ENCODE results near the gene SLC9A4.

SLC9A4 gene

GRCh38 chr2:102582845-102583244 lies 109.8 kb downstream of the SLC9A4 start:
- Histone ChIP-seq H3K4me1 (ENCODE audit: control extremely low read depth in 1 of 4, control insufficient read depth in 4 of 4, insufficient read depth in 4 of 4, low read length in 3 of 4) (peaks cover 0 to 6% (median 0%) of the 10 kb centered on the region in 4 experiments), H3K27ac (ENCODE audit: insufficient read depth in 1 of 2, low read depth in 1 of 2, low read length in 2 of 2, poor library complexity in 1 of 2, severe bottlenecking in 2 of 2) (no peak overlapping the region), H3K27me3 (replicated peaks in 2 of 5; ENCODE audit: control insufficient read depth in 4 of 5, insufficient read depth in 5 of 5, low read length in 4 of 5) (no peaks in the 10 kb centered on the region), H3K36me3 (ENCODE audit: control insufficient read depth in 4 of 4, insufficient read depth in 4 of 4, low read length in 3 of 4) (no peaks in the 10 kb centered on the region), H3K4me3 (ENCODE audit: control insufficient read depth in 1 of 7, extremely low read depth in 1 of 7, insufficient read depth in 4 of 7, low read depth in 2 of 7, low read length in 6 of 7) (no peak overlapping the region), H3K9me3 (ENCODE audit: control extremely low read depth in 1 of 5, control insufficient read depth in 4 of 5, insufficient read depth in 2 of 5, low read depth in 1 of 5, low read length in 4 of 5) (peaks cover 0 to 6% (median 0%) of the 10 kb centered on the region in 5 experiments)
- no peak for DNase-seq
- POLR2A ChIA-PET, result no interaction called here
- CTCF ChIA-PET, result no interaction called here
- no CpG with 5 or more reads among the region's 2 CpGs for WGBS (ENCODE audit: insufficient coverage)
